Lower leg skin (tissue), 4 donors: ENCODE results near the gene HSPE1. TPM values are rescaled to one million over a fixed set of nuclear protein-coding genes. Genes with fewer than 3 reads are reported as not detected.
"Not testable (repeated sequence)": the region's sequence is repeated elsewhere in the genome, so short reads cannot be mapped to it uniquely, and the experiment has no call there.

Experiments used
- DNase-seq, 2 donors: peaks; one replicate each; pipeline ENCODE4 v3.0.0-alpha.2; 2019; ENCODE audit warnings: low spot score in 2 of 2
- H3K4me3 ChIP-seq: fragments of 200-600 bp; sonication (generic); 2 replicates; pipeline ENCODE4 v1.5.1; 2017; ENCODE audit warnings: mild to moderate bottlenecking, low read depth; ENCODE audit not compliant: poor library complexity, severe bottlenecking
- POLR2A ChIP-seq, 2 donors: fragments of 450-650 bp; IDR thresholded peaks; one replicate each; pipeline ENCODE4 v1.6.1; 2016 to 2017; ENCODE audit warnings: antibody characterized with exemption in 2 of 2, mild to moderate bottlenecking in 1 of 2, moderate library complexity in 1 of 2
- WGBS, 2 donors: methylation state at CpG; one replicate each; pipeline ENCODE4 v1.1.5; 2018; 5-methylcytosine and 5-hydroxymethylcytosine counted together
- intact Hi-C: fragments of 100-400 bp; cut with DNase I; formaldehyde crosslinking; loops from one replicate; pipeline ENCODE4 v1.15.0; 2023; ENCODE audit warnings: low total_unique reads
- total RNA-seq, 4 donors: library from RNA; depleted of rRNA; stranded (reverse); fragments of >200 nt; gene quantifications; one replicate each; pipeline ENCODE4 v1.1.0, GENCODE V29; 2016
- TF ChIP-seq, protein P1 (sequence below), 3 donors: fragments of 450-650 bp; IDR thresholded peaks; one replicate each; pipeline ENCODE4 v1.5.1; 2016; ENCODE audit warnings: antibody characterized with exemption in 3 of 3, mild to moderate bottlenecking in 3 of 3, moderate library complexity in 2 of 3

HSPE1 gene
- total RNA-seq, 4 donors from 2014 or later: 39.3 to 70.3 (median 50.7) TPM

DNA sequence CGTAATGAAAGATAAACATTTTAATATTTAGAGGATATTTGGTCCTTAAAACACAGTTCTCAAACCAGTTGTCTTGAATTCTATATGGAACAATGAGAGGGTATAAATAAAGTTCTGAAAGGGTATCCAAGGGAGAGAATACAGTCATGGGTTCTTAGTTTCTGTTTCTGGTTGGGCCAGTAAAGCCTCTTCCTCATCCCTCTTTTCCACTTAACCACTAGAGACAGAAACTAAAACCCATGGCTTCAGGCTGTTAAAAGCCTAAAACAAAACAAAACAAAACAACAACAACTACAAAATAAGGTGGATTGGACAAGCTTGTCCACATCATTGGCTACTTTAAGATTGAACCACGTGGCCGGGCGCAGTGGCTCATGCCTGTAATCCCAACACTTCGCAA lies 28.0 kb upstream of the HSPE1 start:
- WGBS, 2 donors: 94 to 98% methylated on average over 5 of the region's 5 CpGs
- H3K4me3 ChIP-seq: no peak overlapping the region
- no peak for DNase-seq
- intact Hi-C loops: no loop called here
- TF ChIP-seq POLR2A (IDR thresholded peaks at IDR 0.05): no peak
- TF ChIP-seq, protein P1, sequence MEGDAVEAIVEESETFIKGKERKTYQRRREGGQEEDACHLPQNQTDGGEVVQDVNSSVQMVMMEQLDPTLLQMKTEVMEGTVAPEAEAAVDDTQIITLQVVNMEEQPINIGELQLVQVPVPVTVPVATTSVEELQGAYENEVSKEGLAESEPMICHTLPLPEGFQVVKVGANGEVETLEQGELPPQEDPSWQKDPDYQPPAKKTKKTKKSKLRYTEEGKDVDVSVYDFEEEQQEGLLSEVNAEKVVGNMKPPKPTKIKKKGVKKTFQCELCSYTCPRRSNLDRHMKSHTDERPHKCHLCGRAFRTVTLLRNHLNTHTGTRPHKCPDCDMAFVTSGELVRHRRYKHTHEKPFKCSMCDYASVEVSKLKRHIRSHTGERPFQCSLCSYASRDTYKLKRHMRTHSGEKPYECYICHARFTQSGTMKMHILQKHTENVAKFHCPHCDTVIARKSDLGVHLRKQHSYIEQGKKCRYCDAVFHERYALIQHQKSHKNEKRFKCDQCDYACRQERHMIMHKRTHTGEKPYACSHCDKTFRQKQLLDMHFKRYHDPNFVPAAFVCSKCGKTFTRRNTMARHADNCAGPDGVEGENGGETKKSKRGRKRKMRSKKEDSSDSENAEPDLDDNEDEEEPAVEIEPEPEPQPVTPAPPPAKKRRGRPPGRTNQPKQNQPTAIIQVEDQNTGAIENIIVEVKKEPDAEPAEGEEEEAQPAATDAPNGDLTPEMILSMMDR (IDR thresholded peaks at IDR 0.05): no peak

DNA sequence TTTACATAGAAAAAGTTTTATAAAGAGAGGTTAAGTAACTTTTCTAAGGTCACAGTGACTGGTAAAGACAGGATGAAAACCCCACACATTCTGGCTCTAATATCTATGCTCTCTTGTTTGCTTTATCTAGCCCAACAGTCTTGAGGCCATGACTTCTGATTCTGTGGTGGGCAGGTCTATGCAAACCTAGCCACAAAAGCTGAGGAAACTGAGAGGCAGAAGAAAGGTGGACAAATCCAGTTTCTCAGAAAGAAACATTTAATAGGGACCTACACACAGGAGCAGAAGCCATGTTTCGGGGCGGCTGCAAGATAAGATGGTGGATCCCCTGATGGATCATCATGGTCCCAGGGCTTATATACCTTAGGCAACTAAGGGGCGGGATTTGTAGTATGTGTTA lies 22.4 kb upstream of the HSPE1 start:
- H3K4me3 ChIP-seq: no peak overlapping the region
- DNase-seq: no peak
- 96 to 100% methylated on average over 3 of the region's 3 CpGs for WGBS, 2 donors
- TF ChIP-seq POLR2A (IDR thresholded peaks at IDR 0.05): no peak
- TF ChIP-seq, protein P1 (IDR thresholded peaks at IDR 0.05): no peak
- intact Hi-C loops: no loop called here

DNA sequence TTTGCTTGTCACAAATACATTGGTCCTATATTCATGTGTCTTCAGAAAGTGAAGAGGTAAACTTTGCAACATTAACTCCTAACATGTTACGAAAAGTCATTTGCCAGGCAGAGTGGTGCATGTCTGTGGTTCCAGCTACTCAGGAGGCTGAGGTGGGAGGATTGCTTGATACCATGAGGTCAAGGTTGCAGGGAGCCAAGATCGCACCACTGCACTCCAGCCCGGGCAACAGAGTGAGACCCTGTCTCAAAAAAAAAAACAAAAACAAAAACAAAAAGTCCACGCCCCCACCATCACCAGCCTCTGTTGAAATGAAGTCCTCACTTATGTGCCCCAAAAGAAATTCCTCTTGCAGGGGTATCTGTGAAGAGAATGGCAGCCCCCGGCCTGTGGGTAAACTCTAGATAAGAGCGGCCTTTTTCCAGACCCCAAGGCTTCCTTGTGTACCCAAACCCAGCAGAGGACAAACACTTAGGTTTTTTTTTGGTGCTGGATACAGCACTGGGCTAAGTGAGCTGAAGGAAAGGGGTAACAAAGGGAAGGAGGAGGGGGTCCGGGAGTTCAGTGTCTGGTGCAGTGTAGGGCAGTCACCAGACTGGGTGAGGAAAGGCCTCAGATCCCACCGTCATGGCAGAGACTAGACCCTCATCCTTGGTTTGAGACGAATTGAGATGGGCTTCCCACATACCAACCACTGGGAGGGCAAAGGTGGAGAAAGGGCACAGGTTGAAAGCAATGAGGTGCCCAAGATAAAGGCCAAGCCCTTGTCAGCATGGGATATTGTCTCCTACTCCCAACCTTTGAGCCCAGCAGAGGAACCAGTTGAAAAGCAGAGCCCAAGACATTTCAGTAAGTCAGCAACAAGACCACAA lies 19.8 kb upstream of the HSPE1 start:
- intact Hi-C loops: no loop called here
- no peak overlapping the region for H3K4me3 ChIP-seq
- WGBS, 2 donors: 95% methylated on average over 9 of the region's 9 CpGs
- TF ChIP-seq, protein P1 (IDR thresholded peaks at IDR 0.05): no peak
- no peak for TF ChIP-seq POLR2A (IDR thresholded peaks at IDR 0.05)
- no peak for DNase-seq

DNA sequence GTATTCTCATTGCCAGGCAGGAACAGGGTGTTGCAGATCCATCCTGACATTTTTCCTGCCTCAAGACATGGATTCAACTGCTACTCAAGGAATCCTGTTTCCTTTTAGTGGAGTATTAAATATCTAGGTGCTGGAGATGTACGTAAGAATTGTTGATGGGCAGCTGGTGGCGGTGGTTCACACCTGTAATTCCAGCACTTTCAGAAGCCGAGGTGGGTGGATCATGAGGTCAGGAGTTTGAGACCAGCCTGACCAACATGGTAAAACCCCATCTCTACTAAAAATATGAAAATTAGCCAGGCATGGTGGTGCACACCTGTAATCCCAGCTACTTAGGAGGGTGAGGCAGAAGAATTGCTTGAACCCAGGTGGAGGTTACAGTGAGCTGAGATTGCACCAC lies 15.9 kb upstream of the HSPE1 start:
- H3K4me3 ChIP-seq, DNase-seq, intact Hi-C loops: not testable (repeated sequence)
- 94 to 95% methylated on average over 3 of the region's 3 CpGs for WGBS, 2 donors

DNA sequence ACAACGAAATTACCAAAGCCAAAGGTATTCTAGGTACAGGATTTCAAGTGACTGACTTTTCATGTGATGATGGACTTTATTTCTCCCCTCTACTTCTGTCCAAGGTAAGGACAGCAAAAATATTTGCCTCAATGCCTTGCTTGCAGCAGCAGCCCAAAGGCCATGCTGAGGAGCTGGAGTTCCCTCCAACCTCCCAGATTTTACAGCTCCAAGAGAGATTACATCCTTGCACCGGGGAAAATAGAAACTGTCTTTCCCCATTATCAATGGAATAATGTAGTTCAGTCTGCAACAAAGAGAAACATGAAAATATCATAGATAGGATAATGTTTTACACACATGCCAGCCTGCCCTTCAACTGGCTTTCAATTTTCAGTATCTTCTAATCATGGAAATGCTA lies 14.0 kb upstream of the HSPE1 start:
- 87 to 89% methylated on average over 2 of the region's 2 CpGs for WGBS, 2 donors
- no peak overlapping the region for H3K4me3 ChIP-seq
- TF ChIP-seq POLR2A (IDR thresholded peaks at IDR 0.05): no peak
- TF ChIP-seq, protein P1 (IDR thresholded peaks at IDR 0.05): no peak
- no peak for DNase-seq
- intact Hi-C loops: no loop called here

DNA sequence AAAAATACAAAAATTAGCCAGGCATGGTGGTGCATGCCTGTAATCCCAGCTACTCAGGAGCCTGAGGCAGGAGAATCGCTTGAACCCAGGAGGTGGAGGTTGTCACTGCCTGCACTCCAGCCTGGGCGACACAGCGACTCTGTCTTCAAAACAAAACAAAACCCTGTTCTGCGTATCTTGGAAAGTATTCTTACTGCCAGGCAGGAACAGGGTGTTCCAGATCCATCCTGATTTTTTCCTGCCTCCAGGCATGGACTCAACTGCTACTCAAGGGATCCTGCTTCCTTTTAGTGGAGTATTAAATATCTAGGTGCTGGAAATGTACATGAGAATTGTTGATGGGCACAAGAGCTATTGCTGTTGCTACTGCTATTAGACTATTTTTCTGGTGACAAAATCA lies 12.8 kb upstream of the HSPE1 start:
- intact Hi-C loops: no loop called here
- H3K4me3 ChIP-seq: no peak overlapping the region
- no peak for DNase-seq
- WGBS, 2 donors: 48 to 92% methylated on average over 4 of the region's 4 CpGs
- TF ChIP-seq, protein P1 (IDR thresholded peaks at IDR 0.05): no peak
- TF ChIP-seq POLR2A (IDR thresholded peaks at IDR 0.05): no peak
